Fibroblast of the aortic adventitia (primary cell): ENCODE data around the gene TSHZ2. TPM values are rescaled to one million over a fixed set of nuclear protein-coding genes. Genes with fewer than 3 reads are reported as not detected.

Experiments
- DNase-seq: peaks from one replicate; pipeline ENCODE4 v3.0.0-alpha.2; 2010; ENCODE audit warnings: low read depth
- H3K4me3 ChIP-seq: 2 replicates; pipeline ENCODE4 v1.5.1; 2011; ENCODE audit warnings: low read depth, mild to moderate bottlenecking, control low read depth, low read length, moderate library complexity
- CTCF ChIP-seq: IDR thresholded peaks from 2 replicates; pipeline ENCODE4 v1.5.1; 2011; ENCODE audit warnings: mild to moderate bottlenecking, low read length, control low read depth, inconsistent platforms; ENCODE audit not compliant: insufficient read depth
- total RNA-seq: library from RNA; depleted of rRNA; stranded (reverse); fragments of >200 nt; gene quantifications from 2 replicates; pipeline ENCODE4 v1.2.3, GENCODE V29; 2012; ENCODE audit warnings: low replicate concordance

Gene TSHZ2
- total RNA-seq, 1 donor: 6.9 TPM

DNA sequence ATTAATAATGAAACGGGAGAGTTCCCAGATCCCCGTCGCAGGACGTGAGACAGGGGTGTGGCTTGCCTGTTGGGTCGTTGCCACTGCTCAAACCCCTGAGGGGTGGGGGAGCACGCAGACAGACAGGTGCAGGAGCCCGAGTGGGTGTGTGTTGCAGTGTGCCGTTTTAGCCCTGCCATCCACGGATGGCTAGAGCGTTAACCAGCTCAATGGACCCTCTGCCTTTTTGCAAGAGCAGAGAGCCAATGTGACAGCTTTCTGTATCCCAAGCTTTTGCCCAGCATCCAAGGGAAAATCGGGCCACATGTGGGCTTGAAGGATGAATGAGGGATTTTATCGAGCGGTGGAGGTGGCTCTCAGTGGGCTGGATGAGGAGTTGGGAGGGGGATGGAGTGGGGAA lies 237.9 kb downstream of the TSHZ2 start:
- DNase-seq: no peak
- no peak for TF ChIP-seq CTCF
- no peak overlapping the region for H3K4me3 ChIP-seq

GRCh38 chr20:53210931-53211330 lies 238.8 kb downstream of the TSHZ2 start:
- no peak overlapping the region for H3K4me3 ChIP-seq

DNA sequence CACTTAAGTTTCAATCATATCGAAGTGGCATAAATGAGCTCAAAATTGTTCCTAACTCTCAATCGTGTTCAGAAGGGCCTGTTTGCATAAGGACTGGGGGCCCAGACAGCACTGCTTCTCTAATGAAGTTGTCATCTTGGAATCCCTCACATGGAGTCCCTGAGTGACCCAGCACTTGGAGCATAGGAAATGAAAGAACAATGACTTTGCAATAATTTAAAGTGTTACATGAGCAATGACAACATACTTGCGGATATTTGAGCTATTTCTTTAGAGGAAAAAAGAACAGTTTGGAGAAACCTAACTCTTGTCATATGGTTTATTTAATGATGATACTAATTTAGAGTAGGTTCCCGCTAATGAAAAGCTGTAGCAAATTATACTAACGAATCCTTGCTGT lies 239.9 kb downstream of the TSHZ2 start:
- no peak for TF ChIP-seq CTCF
- no peak overlapping the region for H3K4me3 ChIP-seq
- no peak for DNase-seq

More at GRCh38 chr20:53210931-53211330, 238.8 kb downstream of the TSHZ2 start:
- no peak for TF ChIP-seq CTCF
- DNase-seq: no peak

DNA sequence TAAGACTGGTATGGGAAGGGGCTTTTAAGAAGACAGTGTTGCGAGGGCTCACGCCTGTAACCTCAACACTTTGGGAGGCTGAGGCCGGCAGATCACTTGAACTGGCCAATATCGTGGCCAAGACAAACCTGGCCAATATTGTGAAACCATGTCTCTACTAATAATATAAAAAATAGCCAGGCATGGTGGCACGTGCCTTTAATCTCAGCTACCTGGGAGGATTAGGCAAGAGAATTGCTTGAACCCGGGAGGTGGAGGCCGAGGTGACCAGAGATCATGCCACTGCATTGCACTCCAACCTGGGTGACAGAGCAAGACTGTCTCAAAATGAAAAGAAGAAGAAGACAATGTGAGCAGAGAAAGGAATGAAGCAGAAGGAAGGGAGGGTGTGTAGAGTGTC lies 242.2 kb downstream of the TSHZ2 start:
- H3K4me3 ChIP-seq: no peak overlapping the region
- TF ChIP-seq CTCF: no peak
- DNase-seq: no peak

GRCh38 chr20:53215166-53215565 lies 243.0 kb downstream of the TSHZ2 start:
- no peak for DNase-seq
- H3K4me3 ChIP-seq: no peak overlapping the region
- no peak for TF ChIP-seq CTCF

- TF ChIP-seq CTCF: no peak
- H3K4me3 ChIP-seq: no peak overlapping the region
- no peak for DNase-seq
These were observed 244.3 kb downstream of the TSHZ2 start for GRCh38 chr20:53216478-53216855.

GRCh38 chr20:53216856-53217576 lies 244.9 kb downstream of the TSHZ2 start:
- H3K4me3 ChIP-seq: no peak overlapping the region
- DNase-seq: peak; percentile 7
- peak; percentile 72 for TF ChIP-seq CTCF
